ENCODE results near the gene C10orf53. TPM values are rescaled to one million over a fixed set of nuclear protein-coding genes. Genes with fewer than 3 reads are reported as not detected.

The C10orf53 gene
- total RNA-seq, 1 donor from 2014 or later = not detected

DNA sequence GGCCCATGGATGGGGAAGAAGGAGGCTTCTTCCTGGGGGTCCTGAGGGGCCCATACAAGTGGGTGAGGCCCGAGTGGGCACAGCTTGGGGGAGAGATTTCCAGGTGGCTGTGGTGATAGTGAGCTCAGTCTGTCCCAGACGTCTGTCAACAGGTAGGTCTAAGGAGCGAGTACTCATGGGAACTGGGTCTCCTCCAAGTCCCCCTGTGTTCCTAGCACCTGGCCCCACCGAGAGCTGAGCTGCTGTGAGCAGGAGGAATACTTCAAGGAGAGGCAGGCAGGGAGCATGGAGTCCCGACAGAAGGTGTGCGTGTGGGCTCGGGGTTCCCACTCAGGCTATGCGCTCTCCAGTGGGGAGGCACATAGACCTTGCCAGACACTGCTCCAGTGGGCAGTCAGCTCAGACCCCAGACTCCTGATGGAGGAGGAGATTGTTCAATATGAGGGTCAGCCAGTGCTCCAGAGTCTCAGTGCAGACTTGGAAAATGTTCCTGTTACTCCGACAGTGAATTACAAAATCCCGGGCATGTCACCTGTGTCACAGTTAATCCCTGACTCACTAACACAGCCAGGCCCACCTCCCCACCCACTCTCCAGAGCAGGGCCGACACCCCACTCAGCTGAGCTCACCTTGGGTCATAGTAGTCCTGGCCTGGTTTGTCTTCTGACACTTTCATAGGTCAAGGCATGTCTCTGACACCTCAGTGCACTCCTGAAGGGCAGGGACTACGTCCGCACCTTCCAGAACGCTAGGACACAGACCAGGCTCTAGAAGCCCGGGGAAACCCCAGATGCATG lies 28.2 kb upstream of the C10orf53 start:
- Mint-ChIP-seq H3K9me3 (no peaks in the 10 kb centered on the region), H3K36me3 (no peaks in the 10 kb centered on the region), H3K4me3 (no peak overlapping the region), H3K27ac (no peak overlapping the region), H3K27me3 (peaks cover 39% of the 10 kb centered on the region), H3K4me1 (ENCODE audit: unreplicated experiment) (no peaks in the 10 kb centered on the region)
- DNase-seq (ENCODE audit: extremely low spot score, unreplicated experiment) = peak; percentile 34
- no peak for TF ChIP-seq CTCF (conservative IDR thresholded peaks at IDR 0.05)

- no peak overlapping the region for H3K4me3 Mint-ChIP-seq
- H3K27ac Mint-ChIP-seq = no peak overlapping the region
- H3K27me3 Mint-ChIP-seq = peaks cover 44% of the 10 kb centered on the region
- no peak for DNase-seq (ENCODE audit: extremely low spot score, unreplicated experiment)
- TF ChIP-seq CTCF (conservative IDR thresholded peaks at IDR 0.05) = no peak
- H3K36me3 Mint-ChIP-seq = no peaks in the 10 kb centered on the region
- H3K9me3 Mint-ChIP-seq = no peaks in the 10 kb centered on the region
- H3K4me1 Mint-ChIP-seq (ENCODE audit: unreplicated experiment) = no peaks in the 10 kb centered on the region
Observed at GRCh38 chr10:49651917-49652316, 27.5 kb upstream of the C10orf53 start.

DNA sequence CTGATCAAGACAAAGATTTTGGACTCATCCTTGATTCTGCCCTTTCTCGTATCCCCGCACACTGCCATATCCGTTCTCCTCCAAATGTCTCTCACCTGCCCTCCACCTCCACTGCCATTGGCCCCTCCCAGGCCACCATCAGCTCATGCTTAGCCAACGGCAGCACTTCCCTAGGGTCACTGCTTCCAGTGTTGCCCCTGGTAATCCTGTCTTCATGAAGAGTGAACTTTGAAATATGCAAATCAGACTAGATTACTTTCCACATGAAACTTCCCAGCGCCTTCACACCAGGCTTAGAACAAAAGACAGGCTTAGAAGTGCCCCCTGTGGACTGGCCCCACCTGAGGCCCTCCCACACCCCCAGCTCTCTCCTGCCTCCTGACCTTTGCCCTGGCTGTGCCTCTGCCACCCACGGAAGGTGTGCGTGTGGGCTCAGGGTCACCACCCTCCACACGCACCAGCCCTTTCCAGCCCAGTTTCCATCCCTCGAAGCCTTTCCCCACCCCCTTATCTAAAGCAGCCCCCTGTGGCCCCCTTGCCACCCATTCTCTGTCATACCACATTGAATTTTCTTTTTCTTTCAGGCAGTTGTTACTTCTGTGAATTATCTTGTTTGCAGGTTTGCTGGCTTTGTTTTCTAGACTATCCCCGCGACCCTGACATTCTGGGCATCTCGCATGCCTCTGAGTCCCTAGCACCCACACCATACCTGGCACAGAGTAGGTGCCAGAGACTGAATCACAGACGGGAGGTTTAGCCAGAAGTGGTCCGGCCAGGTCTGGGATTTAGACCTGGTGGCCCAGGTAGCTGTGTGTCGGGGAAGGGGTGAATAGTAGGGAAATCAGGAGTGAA lies 26.8 kb upstream of the C10orf53 start:
- no peak for TF ChIP-seq CTCF (conservative IDR thresholded peaks at IDR 0.05)
- H3K9me3 Mint-ChIP-seq = no peaks in the 10 kb centered on the region
- peaks cover 37% of the 10 kb centered on the region for H3K27me3 Mint-ChIP-seq
- H3K27ac Mint-ChIP-seq = no peak overlapping the region
- no peaks in the 10 kb centered on the region for H3K4me1 Mint-ChIP-seq (ENCODE audit: unreplicated experiment)
- peak; percentile 45 for DNase-seq (ENCODE audit: extremely low spot score, unreplicated experiment)
- H3K36me3 Mint-ChIP-seq = no peaks in the 10 kb centered on the region
- no peak overlapping the region for H3K4me3 Mint-ChIP-seq

DNA sequence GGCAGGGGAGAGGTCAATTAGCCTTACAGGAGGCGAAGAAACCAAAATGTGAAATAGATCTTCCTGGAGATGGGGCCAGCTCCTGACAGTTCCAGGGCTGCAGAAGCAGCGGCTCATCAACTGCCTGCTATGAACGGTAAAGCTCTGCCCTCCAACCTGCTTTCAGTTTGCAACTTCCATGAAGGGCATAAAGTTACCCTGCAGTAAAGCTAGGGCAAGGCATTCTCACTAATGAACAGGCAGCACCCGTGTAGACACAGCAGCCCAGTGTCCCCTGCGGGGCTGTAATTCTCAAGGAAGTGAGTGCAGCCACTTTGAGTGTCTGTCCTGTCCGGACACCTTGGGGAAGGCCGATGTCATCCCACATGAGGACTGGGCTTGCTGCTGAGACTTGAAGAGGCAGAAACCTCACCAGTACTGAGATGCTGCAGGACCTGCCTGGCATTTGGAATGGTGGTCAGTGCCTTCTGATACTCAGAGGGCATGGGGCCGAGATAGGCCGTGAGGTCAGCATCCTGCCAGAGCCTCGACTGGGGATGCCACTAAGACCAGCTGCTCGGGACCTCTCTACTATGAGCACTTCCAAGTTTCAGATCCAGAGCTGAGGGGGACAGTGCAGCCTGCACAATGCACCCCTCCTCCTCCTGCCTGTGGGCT lies 26.1 kb upstream of the C10orf53 start:
- no peak for TF ChIP-seq CTCF (conservative IDR thresholded peaks at IDR 0.05)
- no peak overlapping the region for H3K4me3 Mint-ChIP-seq
- DNase-seq (ENCODE audit: extremely low spot score, unreplicated experiment) = no peak
- H3K9me3 Mint-ChIP-seq = no peaks in the 10 kb centered on the region
- peaks cover 34% of the 10 kb centered on the region for H3K27me3 Mint-ChIP-seq
- H3K36me3 Mint-ChIP-seq = no peaks in the 10 kb centered on the region
- no peak overlapping the region for H3K27ac Mint-ChIP-seq
- no peaks in the 10 kb centered on the region for H3K4me1 Mint-ChIP-seq (ENCODE audit: unreplicated experiment)

GRCh38 chr10:49654036-49654693 lies 25.3 kb upstream of the C10orf53 start:
- TF ChIP-seq CTCF (conservative IDR thresholded peaks at IDR 0.05) = no peak
- Mint-ChIP-seq H3K4me1 (ENCODE audit: unreplicated experiment) (no peaks in the 10 kb centered on the region), H3K4me3 (no peak overlapping the region), H3K27ac (no peak overlapping the region), H3K27me3 (peaks cover 28% of the 10 kb centered on the region), H3K9me3 (peaks cover 6% of the 10 kb centered on the region), H3K36me3 (no peaks in the 10 kb centered on the region)
- DNase-seq (ENCODE audit: extremely low spot score, unreplicated experiment) = peak; percentile 54
